ENCODE results near the gene OR6X1.

DNA sequence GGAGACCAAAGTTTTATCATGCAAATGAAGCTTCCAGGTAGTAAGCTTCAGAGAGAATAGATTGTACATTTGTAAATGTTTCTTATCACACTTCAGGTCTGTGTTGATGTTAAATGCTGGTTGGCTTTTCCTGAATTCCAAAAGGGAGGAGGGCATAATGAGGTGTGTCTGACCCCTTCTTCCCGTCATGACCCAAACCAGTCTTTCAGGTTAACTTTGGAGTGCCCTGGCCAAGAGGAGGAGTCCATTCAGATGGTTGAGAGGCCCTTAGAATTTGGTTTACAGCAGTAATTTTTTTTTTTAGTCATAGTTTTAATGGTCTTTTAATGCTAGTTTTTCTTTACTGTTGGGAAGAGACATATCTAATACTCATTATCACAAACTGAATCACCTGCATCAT, 2.5 kb downstream of the OR6X1 start:
- TF ChIP-seq, protein P1, sequence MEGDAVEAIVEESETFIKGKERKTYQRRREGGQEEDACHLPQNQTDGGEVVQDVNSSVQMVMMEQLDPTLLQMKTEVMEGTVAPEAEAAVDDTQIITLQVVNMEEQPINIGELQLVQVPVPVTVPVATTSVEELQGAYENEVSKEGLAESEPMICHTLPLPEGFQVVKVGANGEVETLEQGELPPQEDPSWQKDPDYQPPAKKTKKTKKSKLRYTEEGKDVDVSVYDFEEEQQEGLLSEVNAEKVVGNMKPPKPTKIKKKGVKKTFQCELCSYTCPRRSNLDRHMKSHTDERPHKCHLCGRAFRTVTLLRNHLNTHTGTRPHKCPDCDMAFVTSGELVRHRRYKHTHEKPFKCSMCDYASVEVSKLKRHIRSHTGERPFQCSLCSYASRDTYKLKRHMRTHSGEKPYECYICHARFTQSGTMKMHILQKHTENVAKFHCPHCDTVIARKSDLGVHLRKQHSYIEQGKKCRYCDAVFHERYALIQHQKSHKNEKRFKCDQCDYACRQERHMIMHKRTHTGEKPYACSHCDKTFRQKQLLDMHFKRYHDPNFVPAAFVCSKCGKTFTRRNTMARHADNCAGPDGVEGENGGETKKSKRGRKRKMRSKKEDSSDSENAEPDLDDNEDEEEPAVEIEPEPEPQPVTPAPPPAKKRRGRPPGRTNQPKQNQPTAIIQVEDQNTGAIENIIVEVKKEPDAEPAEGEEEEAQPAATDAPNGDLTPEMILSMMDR (IDR thresholded peaks at IDR 0.05) = no peak
- TF ChIP-seq, protein P2, sequence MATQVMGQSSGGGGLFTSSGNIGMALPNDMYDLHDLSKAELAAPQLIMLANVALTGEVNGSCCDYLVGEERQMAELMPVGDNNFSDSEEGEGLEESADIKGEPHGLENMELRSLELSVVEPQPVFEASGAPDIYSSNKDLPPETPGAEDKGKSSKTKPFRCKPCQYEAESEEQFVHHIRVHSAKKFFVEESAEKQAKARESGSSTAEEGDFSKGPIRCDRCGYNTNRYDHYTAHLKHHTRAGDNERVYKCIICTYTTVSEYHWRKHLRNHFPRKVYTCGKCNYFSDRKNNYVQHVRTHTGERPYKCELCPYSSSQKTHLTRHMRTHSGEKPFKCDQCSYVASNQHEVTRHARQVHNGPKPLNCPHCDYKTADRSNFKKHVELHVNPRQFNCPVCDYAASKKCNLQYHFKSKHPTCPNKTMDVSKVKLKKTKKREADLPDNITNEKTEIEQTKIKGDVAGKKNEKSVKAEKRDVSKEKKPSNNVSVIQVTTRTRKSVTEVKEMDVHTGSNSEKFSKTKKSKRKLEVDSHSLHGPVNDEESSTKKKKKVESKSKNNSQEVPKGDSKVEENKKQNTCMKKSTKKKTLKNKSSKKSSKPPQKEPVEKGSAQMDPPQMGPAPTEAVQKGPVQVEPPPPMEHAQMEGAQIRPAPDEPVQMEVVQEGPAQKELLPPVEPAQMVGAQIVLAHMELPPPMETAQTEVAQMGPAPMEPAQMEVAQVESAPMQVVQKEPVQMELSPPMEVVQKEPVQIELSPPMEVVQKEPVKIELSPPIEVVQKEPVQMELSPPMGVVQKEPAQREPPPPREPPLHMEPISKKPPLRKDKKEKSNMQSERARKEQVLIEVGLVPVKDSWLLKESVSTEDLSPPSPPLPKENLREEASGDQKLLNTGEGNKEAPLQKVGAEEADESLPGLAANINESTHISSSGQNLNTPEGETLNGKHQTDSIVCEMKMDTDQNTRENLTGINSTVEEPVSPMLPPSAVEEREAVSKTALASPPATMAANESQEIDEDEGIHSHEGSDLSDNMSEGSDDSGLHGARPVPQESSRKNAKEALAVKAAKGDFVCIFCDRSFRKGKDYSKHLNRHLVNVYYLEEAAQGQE (IDR thresholded peaks at IDR 0.05; ENCODE audit: insufficient read depth in 1 of 2, low read depth in 2 of 2, low read length in 1 of 2) = no peak

Data from Panc1 (cell line).